ENCODE results near the gene ATRIP.
A peak's percentile ranks its signal among the peaks of the same experiment; 100 is the strongest.

The ATRIP gene

DNA sequence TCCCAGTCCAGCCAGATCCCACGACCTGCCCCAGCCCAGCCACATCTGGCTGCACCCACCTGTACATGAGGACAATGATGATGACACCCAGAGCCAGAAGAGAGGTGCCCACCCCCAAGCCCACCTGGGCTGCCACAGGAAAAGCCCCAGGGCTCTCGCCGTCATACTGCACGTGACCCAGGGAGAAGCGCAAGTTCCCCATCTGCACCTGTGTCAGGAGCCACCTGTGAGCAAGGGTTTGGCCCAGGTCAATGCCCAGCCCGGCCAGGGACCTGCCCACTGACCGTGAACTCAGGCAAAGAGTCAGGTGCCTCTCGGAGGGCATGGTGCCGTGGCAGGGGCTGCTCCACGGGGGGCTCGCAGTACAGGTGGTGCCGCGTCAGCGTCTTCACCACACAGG, 32.9 kb upstream of the ATRIP start:
- no peak for DNase-seq (ENCODE audit: low read depth)
- H3K4me3 ChIP-seq (ENCODE audit: low read depth, low read length) = no peak overlapping the region
- TF ChIP-seq, protein P1, sequence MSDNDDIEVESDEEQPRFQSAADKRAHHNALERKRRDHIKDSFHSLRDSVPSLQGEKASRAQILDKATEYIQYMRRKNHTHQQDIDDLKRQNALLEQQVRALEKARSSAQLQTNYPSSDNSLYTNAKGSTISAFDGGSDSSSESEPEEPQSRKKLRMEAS (IDR thresholded peaks at IDR 0.05; ENCODE audit: low read depth, low read length) = no peak
- TF ChIP-seq, protein P2, sequence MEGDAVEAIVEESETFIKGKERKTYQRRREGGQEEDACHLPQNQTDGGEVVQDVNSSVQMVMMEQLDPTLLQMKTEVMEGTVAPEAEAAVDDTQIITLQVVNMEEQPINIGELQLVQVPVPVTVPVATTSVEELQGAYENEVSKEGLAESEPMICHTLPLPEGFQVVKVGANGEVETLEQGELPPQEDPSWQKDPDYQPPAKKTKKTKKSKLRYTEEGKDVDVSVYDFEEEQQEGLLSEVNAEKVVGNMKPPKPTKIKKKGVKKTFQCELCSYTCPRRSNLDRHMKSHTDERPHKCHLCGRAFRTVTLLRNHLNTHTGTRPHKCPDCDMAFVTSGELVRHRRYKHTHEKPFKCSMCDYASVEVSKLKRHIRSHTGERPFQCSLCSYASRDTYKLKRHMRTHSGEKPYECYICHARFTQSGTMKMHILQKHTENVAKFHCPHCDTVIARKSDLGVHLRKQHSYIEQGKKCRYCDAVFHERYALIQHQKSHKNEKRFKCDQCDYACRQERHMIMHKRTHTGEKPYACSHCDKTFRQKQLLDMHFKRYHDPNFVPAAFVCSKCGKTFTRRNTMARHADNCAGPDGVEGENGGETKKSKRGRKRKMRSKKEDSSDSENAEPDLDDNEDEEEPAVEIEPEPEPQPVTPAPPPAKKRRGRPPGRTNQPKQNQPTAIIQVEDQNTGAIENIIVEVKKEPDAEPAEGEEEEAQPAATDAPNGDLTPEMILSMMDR (IDR thresholded peaks at IDR 0.05; ENCODE audit: low read depth, low read length) = no peak
- TF ChIP-seq POLR2A (IDR thresholded peaks at IDR 0.05; ENCODE audit: extremely low read depth, insufficient read length) (no peak), MYC (IDR thresholded peaks at IDR 0.05; ENCODE audit: low read depth, low read length) (no peak)

DNA sequence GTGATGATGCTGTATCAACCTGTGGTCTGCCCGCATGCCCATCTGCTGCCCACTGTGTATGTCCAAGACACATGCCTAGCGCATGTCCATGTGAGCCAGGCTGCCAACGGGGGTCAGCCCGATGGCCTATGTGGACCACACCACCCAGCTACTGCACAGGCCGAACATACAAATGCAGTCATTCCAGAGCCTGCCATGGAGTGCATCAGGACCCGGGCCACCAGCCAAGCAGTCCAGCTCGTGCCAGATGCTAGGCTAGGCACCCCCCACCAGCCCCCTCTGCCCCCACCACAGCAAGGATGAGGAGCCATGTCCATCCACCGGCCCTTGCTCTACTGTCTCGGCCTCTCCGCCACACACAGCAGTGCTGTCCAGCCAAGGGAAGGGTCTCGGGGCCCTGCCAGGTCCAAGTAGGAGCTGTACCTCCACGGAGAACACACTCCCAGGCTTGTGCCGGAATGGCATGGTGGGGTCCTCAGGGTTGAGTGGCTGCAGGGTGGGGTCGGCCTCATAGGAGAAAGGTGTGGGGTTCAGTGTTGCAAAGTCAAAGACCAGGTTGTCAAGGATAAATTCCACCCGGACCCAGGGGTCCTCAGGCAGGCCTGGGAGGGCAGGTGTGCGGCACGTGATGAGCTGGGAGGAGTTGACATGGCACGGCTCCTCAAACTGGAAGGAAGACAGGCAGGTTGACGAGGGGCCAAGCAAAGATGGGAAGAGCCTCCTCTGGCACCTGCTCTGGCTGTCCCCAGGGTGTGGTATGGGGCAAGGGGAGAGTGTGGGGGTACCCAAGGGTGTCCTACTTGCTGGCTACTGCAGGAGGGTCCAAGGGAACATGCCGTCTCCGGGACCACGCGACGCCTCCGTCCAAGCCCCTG, 31.9 kb upstream of the ATRIP start:
- DNase-seq (ENCODE audit: low read depth) = no peak
- no peak overlapping the region for H3K4me3 ChIP-seq (ENCODE audit: low read depth, low read length)
- TF ChIP-seq POLR2A (IDR thresholded peaks at IDR 0.05; ENCODE audit: extremely low read depth, insufficient read length) (no peak), MYC (IDR thresholded peaks at IDR 0.05; ENCODE audit: low read depth, low read length) (no peak)
- TF ChIP-seq, protein P1 (IDR thresholded peaks at IDR 0.05; ENCODE audit: low read depth, low read length) = no peak
- TF ChIP-seq, protein P2 (IDR thresholded peaks at IDR 0.05; ENCODE audit: low read depth, low read length) = no peak

DNA sequence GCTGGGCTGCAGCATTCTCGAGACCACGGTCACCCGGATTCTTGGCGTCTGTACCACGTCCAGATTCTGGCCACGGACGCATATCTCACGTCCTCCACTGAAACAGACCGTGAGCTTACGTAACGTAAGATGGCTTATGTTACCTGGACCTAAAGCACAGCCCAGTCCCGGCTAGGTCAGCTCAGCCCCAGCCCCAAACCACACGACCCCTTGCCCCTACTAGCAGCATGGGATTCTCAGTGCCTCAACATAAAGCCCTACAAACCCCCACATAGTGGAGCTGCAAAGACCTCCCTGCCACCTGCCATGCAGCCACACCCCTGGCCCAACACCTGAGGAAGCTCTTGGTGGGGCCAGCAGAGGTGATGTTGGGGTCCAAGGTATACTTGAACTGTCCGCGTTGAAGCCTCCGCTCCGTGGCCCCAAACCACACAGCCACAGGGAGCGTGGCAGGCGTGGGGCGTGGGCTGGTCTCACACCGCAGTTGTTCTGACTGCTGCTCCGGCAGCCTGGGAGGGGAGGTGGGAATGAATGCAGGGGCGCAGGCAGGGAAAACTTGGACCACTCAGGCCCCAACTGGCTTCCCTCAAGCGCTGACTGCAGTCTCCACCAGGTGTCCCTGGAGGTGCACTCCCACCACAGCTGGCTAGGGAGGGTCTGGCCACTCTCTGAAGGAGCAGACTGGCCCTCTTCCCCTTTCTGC, 31.1 kb upstream of the ATRIP start:
- no peak for DNase-seq (ENCODE audit: low read depth)
- no peak for TF ChIP-seq MYC (IDR thresholded peaks at IDR 0.05; ENCODE audit: low read depth, low read length)
- TF ChIP-seq, protein P2 (IDR thresholded peaks at IDR 0.05; ENCODE audit: low read depth, low read length) = peak; percentile 4
- no peak overlapping the region for H3K4me3 ChIP-seq (ENCODE audit: low read depth, low read length)

DNA sequence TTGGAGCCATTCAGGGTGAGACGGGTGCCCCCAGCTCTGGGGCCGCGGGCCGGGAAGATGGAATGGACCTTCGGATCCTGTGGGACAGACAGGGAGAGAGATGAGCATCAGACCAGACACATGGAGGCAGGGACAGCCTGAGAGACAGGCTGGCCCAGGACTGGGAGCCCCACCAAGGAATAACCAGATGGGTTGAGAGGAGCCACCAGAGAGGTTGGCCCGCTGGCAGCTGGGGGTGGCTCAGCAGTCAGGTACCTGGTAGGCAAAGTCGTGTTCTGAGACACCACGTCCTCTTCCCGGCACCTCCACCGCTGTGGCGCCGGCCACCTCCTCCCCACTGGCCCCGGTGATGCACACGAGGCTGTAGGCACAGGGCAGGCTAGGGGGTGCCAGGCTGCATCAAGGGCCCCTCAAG, 30.4 kb upstream of the ATRIP start:
- no peak overlapping the region for H3K4me3 ChIP-seq (ENCODE audit: low read depth, low read length)
- DNase-seq (ENCODE audit: low read depth) = no peak
- TF ChIP-seq POLR2A (IDR thresholded peaks at IDR 0.05; ENCODE audit: extremely low read depth, insufficient read length) (no peak), MYC (IDR thresholded peaks at IDR 0.05; ENCODE audit: low read depth, low read length) (no peak)
- TF ChIP-seq, protein P2 (IDR thresholded peaks at IDR 0.05; ENCODE audit: low read depth, low read length) = no peak
- TF ChIP-seq, protein P1 (IDR thresholded peaks at IDR 0.05; ENCODE audit: low read depth, low read length) = no peak

DNA sequence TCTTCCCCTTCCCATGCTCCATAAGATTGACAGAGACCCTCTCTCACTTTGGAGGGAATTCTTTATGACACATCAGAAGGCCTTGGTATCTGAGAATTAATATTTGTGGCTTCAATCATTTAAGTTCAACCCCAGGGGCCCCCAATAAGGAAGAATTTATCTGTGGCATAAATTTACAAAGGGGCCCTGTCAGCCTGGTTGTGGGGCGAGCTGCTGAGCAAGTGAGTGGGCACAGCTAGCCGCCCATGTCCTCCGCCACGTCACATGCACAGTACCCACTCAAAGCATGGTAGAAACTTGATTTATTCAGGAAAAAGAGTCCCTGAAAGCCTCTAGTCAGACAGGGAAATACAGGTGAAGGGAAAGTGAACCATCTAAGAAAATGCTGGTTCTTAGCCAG, 30.0 kb upstream of the ATRIP start:
- no peak for TF ChIP-seq POLR2A (IDR thresholded peaks at IDR 0.05; ENCODE audit: extremely low read depth, insufficient read length)
- TF ChIP-seq, protein P1 (IDR thresholded peaks at IDR 0.05; ENCODE audit: low read depth, low read length) = no peak
- no peak for TF ChIP-seq MYC (IDR thresholded peaks at IDR 0.05; ENCODE audit: low read depth, low read length)
- TF ChIP-seq, protein P2 (IDR thresholded peaks at IDR 0.05; ENCODE audit: low read depth, low read length) = no peak
- DNase-seq (ENCODE audit: low read depth) = no peak
- H3K4me3 ChIP-seq (ENCODE audit: low read depth, low read length) = no peak overlapping the region

All from NB4 (cell line).